ENCODE results near the gene ARMCX5. TPM values are rescaled to one million over a fixed set of nuclear protein-coding genes. Genes with fewer than 3 reads are reported as not detected.

Gene ARMCX5
- total RNA-seq, 2 donors from 2014 or later, result 14.2 to 15.9 TPM

- peaks cover 34% of the 10 kb centered on the region for H3K36me3 Mint-ChIP-seq (ENCODE audit: low read depth)
Measured at GRCh38 chrX:102624105-102624504, 24.8 kb downstream of the ARMCX5 start.

GRCh38 chrX:102627640-102628039 is 28.3 kb downstream of the ARMCX5 start:
- H3K4me3 Mint-ChIP-seq, result no peak overlapping the region
- no peaks in the 10 kb centered on the region for H3K4me1 Mint-ChIP-seq
- no peaks in the 10 kb centered on the region for H3K27me3 ChIP-seq (ENCODE audit: control insufficient read depth, insufficient read depth, low read length, poor library complexity, severe bottlenecking)

More at GRCh38 chrX:102624105-102624504, 24.8 kb downstream of the ARMCX5 start:
- Histone ChIP-seq H3K36me3 (ENCODE audit: control insufficient read depth, insufficient read depth, low read length) (no peaks in the 10 kb centered on the region), H3K27ac (ENCODE audit: low read depth, low read length) (no peak overlapping the region), H3K4me1 (ENCODE audit: control insufficient read depth, insufficient read depth, low read length) (no peaks in the 10 kb centered on the region), H3K4me3 (ENCODE audit: low read length) (no peak overlapping the region), H3K9ac (ENCODE audit: extremely low read depth, low read length, poor library complexity, severe bottlenecking) (no peak overlapping the region), H3K27me3 (ENCODE audit: control insufficient read depth, insufficient read depth, low read length, poor library complexity, severe bottlenecking) (no peaks in the 10 kb centered on the region), H3K9me3 (ENCODE audit: control insufficient read depth, low read length) (peaks cover 18% of the 10 kb centered on the region)
- Mint-ChIP-seq H3K27ac (no peak overlapping the region), H3K9me3 (peaks cover 89% of the 10 kb centered on the region), H3K27me3 (ENCODE audit: insufficient read depth) (no peaks in the 10 kb centered on the region), H3K4me3 (no peak overlapping the region), H3K4me1 (no peaks in the 10 kb centered on the region)
- no peak for DNase-seq
- WGBS, 2 experiments (ENCODE audit: insufficient coverage in 1 of 2, insufficient read length in 1 of 2), result 85 to 100% methylated on average over 1 to 6 of the region's 6 CpGs
- TF ChIP-seq, protein P1, sequence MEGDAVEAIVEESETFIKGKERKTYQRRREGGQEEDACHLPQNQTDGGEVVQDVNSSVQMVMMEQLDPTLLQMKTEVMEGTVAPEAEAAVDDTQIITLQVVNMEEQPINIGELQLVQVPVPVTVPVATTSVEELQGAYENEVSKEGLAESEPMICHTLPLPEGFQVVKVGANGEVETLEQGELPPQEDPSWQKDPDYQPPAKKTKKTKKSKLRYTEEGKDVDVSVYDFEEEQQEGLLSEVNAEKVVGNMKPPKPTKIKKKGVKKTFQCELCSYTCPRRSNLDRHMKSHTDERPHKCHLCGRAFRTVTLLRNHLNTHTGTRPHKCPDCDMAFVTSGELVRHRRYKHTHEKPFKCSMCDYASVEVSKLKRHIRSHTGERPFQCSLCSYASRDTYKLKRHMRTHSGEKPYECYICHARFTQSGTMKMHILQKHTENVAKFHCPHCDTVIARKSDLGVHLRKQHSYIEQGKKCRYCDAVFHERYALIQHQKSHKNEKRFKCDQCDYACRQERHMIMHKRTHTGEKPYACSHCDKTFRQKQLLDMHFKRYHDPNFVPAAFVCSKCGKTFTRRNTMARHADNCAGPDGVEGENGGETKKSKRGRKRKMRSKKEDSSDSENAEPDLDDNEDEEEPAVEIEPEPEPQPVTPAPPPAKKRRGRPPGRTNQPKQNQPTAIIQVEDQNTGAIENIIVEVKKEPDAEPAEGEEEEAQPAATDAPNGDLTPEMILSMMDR (conservative IDR thresholded peaks at IDR 0.05), result no peak

DNA sequence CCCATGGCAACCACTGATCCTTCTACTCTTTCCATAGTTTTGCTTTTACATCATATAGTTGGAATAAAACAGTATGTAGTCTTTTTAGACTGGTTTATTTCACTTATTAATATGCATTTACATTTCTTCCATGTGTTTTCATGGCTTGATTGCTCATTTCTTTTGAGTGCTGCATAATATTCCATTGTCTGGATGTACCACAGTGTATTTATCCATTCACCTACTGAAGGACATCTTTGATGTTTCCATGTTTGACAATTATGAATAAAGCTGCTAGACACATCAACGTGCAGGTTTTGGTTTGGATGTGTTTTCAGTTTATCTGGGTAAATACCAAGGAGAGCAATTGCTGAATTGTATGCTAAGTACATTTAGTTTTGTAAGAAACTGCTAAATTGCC is 38.2 kb downstream of the ARMCX5 start:
- H3K27me3 ChIP-seq (ENCODE audit: control insufficient read depth, insufficient read depth, low read length, poor library complexity, severe bottlenecking), result no peaks in the 10 kb centered on the region
- no peaks in the 10 kb centered on the region for H3K4me1 ChIP-seq (ENCODE audit: control insufficient read depth, insufficient read depth, low read length)
- peaks cover 14% of the 10 kb centered on the region for H3K9me3 ChIP-seq (ENCODE audit: control insufficient read depth, low read length)
- H3K27ac Mint-ChIP-seq, result no peak overlapping the region
- H3K9ac ChIP-seq (ENCODE audit: extremely low read depth, low read length, poor library complexity, severe bottlenecking), result no peak overlapping the region
- no peaks in the 10 kb centered on the region for H3K27me3 Mint-ChIP-seq (ENCODE audit: insufficient read depth)
- 75 to 100% methylated on average over 1 of the region's 1 CpG for WGBS, 2 experiments (ENCODE audit: insufficient coverage in 1 of 2, insufficient read length in 1 of 2)
- H3K4me3 ChIP-seq (ENCODE audit: low read length), result no peak overlapping the region
- peaks cover 47% of the 10 kb centered on the region for H3K9me3 Mint-ChIP-seq
- TF ChIP-seq, protein P1 (conservative IDR thresholded peaks at IDR 0.05), result no peak
- H3K36me3 Mint-ChIP-seq (ENCODE audit: low read depth), result peaks cover 32% of the 10 kb centered on the region
- H3K36me3 ChIP-seq (ENCODE audit: control insufficient read depth, insufficient read depth, low read length), result peaks cover 5% of the 10 kb centered on the region
- H3K27ac ChIP-seq (ENCODE audit: low read depth, low read length), result no peak overlapping the region
- no peak for DNase-seq
- H3K4me3 Mint-ChIP-seq, result no peak overlapping the region
- H3K4me1 Mint-ChIP-seq, result no peaks in the 10 kb centered on the region

More at GRCh38 chrX:102627640-102628039, 28.3 kb downstream of the ARMCX5 start:
- DNase-seq, result no peak
- Mint-ChIP-seq H3K36me3 (ENCODE audit: low read depth) (peaks cover 9% of the 10 kb centered on the region), H3K9me3 (peaks cover 65% of the 10 kb centered on the region), H3K27me3 (ENCODE audit: insufficient read depth) (no peaks in the 10 kb centered on the region), H3K27ac (no peak overlapping the region)
- no peak overlapping the region for H3K4me3 ChIP-seq (ENCODE audit: low read length)
- H3K9me3 ChIP-seq (ENCODE audit: control insufficient read depth, low read length), result no peaks in the 10 kb centered on the region
- no peak overlapping the region for H3K9ac ChIP-seq (ENCODE audit: extremely low read depth, low read length, poor library complexity, severe bottlenecking)
- no peaks in the 10 kb centered on the region for H3K36me3 ChIP-seq (ENCODE audit: control insufficient read depth, insufficient read depth, low read length)
- H3K4me1 ChIP-seq (ENCODE audit: control insufficient read depth, insufficient read depth, low read length), result no peaks in the 10 kb centered on the region
- H3K27ac ChIP-seq (ENCODE audit: low read depth, low read length), result no peak overlapping the region
- TF ChIP-seq, protein P1 (conservative IDR thresholded peaks at IDR 0.05), result no peak
- WGBS, 2 experiments (ENCODE audit: insufficient coverage in 1 of 2, insufficient read length in 1 of 2), result 92% methylated on average over 1 of the region's 1 CpG; no CpG with 5 or more reads in 1 of the 2 experiments

Measured in endodermal cell (in vitro differentiated cells).